DMS79 (cell line): ENCODE data around the gene SLC9A1.
"Not testable (repeated sequence)": the region's sequence is repeated elsewhere in the genome, so short reads cannot be mapped to it uniquely, and the experiment has no call there.

Experiments
- DNase-seq: peaks from one replicate; lab custom pipeline; 2025; lab: John Stamatoyannopoulos, UW

Gene SLC9A1

DNA sequence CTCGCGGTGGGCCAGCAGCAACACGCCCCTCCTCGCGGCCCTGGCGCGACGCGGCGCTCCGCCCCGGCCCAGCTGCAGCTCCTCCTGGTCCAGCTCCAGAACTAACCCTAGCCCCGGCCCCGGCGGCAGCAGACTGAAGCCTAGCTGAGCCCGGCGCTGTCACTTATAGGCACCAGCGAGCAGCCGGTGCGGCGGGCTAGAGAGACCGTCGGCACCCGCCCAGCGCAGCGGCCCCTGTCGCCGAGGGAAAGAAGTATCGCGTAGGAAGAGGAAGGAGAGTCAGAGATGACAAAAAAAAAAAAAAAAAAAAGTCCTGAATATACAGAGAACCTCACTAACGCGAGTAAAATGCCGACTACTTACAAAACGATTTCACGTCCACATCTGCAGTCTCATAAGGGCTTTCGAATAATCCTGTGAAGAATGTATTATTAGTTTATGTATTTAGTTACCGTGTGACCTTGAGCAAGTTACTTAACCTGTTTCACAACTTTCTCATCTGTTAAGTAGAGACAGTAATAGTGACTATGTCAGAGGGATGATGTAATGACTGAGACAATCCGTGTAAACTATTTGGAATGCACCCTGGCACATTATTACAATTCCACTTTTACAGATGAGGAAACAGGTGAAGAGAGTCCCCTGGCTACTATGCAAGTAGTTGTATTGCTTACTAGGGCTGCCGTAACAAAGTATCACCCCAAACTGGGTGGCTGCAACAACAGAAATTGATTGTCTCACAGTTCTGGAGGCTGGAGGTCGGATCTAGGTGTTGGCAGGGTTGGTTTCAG is at the start of gene SLC9A1:
Gene SLC9A1 (minus strand): TSS at position 135 of the 791 bp plus-strand sequence. CDS start 791 bp downstream, outside the sequence.
- DNase-seq = peak; percentile 74

- no peak for DNase-seq
Observed at GRCh38 chr1:27203946-27204345, 49.0 kb upstream of the SLC9A1 start.

GRCh38 chr1:27201295-27201694 is 46.4 kb upstream of the SLC9A1 start:
- DNase-seq = no peak

DNA sequence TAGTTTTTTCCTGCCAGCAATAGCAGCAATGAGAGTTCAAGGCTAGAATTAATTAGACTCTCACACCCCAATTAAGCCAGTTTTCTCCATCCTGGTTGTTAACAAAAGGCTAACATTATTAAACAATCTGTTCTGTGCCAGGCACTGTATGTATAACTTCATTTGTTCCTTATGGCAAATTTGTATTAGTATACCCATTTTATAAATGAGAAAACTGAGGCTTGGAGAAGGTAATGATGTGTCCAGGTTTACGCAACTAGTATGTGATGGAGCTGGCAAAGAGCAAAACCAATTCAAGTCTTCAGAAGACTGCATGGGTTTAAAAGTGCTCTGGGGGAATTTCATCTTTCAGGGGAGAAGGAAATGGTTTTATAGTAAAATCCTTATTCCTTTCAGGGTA is 38.3 kb upstream of the SLC9A1 start:
- no peak for DNase-seq

DNA sequence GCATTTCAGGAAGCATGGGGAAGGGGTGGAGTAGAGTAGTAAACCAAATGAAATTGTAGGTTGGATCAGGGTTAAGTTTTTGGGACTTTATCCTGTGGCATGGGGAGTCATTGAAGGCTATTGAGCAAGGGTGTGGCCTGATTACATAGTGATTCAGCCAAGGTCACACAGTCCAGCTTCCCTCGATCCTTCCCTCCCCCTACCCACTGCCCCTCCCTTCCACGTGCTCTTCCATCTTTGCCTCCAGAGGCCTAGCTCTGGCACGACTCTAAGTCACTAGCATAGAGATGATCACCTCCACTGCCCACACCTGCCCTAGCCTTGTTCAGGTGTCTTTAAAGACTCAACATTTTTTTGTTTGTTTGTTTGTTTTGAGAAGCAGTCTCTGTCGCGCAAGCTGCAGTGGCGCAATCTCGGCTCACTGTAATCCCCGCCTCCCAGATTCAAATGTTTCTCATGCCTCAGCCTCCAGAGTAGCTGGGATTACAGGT is 37.2 kb upstream of the SLC9A1 start:
- no peak for DNase-seq

- not testable (repeated sequence) for DNase-seq
Observed at GRCh38 chr1:27184665-27185064, 29.7 kb upstream of the SLC9A1 start.

DNA sequence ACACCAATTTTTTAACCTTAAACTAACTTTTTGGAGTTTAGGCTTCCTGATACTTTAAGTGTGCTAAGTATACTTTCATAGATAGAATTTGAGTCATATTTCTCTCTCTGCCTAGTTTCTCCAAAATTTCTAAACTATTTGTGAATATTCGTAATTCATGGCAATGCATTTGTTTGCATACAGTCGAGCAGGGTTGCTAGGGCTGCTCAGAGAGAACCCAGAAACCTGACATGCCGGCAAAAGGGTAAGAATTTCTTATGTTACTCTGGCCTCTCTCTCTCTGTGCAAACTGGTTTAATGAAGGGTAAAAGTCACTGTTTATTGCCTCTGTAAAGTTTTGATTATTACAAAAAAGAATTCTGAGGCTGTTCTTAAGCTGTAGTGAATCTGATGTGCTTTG is 25.1 kb upstream of the SLC9A1 start:
- no peak for DNase-seq

- no peak for DNase-seq
Observed at GRCh38 chr1:27179379-27179778, 24.5 kb upstream of the SLC9A1 start.

DNA sequence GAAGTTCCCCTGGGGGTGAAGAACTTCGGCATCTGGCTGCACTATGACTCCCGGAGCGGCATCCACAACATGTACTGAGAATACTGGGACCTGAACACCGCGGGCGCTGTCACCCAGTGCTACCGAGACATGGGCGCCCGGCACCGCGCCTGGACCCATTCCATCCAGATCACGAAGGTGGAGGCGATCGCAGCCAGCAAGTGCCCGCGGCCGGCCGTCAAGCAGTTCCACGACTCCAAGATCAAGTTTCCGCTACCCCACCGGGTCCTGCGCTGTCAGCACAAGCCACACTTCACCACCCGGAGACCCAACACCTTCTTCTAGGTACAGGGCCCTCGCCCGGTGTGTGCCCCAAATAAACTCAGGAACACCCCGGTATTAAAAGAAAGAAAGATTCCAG is 22.0 kb upstream of the SLC9A1 start:
- no peak for DNase-seq

DNA sequence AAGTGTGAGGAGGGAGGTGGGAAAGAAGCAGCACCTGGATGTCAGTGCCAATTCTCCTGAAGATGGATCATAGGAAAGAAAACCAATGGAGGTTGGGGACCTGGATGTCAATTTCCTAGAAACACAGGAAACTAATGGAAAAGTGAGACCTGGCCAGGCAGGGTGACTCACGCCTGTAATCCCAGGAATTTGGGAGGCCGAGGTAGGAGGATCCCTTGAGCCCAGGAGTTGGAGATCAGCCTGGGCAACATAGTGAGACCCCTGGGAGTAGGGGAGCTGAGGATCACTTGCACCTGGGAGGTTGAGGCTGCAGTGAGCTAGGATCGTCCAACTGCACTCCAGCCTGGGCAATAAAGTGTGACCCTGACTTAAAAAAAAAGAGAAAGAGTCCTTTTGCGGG is 21.4 kb upstream of the SLC9A1 start:
- DNase-seq = no peak

GRCh38 chr1:27172992-27173391 is 18.1 kb upstream of the SLC9A1 start:
- DNase-seq = not testable (repeated sequence)

GRCh38 chr1:27166929-27167328 is 12.0 kb upstream of the SLC9A1 start:
- no peak for DNase-seq

DNA sequence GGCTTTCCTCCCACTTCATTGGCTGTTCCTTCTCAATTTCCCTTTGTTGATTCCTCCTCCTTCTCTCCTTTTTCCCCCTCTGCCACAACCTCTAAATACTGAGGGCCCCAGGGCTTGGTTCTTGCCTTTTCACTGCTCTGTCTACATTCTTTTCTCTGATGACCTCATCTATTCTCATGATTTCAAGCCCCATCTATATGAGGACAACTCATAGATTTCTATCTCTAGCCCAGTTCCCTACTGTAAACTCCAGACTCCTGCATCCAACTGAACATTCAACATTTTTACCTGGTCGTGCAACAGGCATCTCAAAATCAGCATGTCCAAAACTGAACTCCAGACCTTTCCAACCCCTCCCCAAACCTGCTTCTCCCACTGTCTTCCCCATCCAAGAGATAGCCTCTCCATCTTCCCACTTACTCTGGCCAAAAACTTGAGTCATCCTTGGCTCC is 11.5 kb upstream of the SLC9A1 start:
- no peak for DNase-seq

DNA sequence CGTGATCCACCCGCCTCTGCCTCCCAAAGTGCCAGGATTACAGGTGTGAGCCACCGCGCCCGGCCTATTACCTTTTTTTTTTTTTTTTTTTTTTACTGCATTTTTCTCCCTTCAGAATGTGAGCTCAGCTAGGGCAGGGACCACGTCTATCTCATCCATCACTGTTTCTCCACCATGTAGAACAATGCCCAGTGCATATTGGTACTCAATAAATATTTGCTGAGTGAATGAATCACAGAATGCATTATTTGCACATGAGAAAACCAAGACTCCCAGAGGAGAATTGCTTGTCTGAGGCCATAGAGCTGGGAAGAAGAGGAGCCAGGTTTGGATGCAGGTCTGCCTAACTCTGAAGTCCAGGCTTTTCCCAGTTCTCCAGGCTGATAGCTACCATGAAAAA is 8.2 kb upstream of the SLC9A1 start:
- DNase-seq = no peak

- no peak for DNase-seq
Observed at GRCh38 chr1:27162090-27162489, 7.2 kb upstream of the SLC9A1 start.

DNA sequence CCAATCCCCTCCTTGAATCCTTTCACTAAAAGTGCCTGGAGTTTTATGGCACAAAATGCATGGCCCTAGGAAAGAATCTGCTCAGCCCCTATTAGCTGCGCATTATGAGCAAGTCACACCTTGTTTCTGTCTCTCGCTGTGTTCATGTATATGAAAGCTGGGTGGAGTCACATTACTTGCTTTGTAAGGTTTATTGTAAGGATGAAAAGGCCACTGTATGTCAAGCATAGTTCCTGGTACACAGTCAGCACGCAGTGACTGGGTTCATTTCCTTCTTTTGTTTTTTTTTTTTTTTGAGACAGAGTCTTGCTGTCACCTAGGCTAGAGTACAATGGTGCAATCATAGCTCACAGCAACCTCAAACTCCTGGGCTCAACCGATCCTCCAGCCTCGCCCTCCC is 6.7 kb upstream of the SLC9A1 start:
- no peak for DNase-seq

GRCh38 chr1:27157194-27157593 is 2.3 kb upstream of the SLC9A1 start:
- no peak for DNase-seq

- DNase-seq = no peak
Observed at GRCh38 chr1:27154469-27154990, 395 bp downstream of the SLC9A1 start.

DNA sequence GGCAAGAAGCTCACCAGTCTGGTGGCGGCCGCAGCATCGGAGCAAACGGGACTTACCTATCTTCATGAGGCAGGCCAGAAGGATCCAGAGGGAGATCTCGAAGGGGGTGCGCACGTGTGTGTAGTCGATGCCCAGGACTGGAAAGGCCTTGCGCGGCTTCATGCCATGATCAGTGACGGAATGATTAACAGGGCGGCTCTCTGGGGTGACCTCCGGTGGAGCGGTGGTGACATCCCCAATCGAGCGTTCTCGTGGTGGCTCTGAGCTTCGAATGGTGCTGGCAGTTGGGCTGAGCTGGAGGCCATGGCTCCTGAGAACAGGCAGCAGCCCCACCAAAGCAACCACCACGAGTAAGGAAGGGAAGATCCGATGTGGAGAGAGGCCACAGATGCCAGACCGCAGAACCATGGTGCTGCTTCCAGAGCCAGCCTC is 982 bp downstream of the SLC9A1 start:
- DNase-seq = no peak

DNA sequence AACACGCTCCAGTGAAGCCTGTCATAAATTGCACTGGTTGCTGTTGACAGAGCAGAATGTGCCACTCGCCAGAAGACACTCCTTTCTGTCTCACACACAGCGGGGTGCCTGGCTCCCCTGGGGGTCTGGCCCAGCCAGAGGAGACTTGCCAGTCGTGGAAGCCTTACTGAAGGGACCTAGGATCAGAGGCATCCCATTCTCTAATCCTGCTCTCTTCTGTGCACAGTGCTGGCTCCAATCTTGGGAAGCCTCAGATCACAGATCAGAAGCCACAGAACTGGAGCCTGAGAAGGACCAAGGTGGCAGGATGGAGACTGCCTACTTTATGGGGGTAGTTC is 1.4 kb downstream of the SLC9A1 start:
- DNase-seq = peak; percentile 2

DNA sequence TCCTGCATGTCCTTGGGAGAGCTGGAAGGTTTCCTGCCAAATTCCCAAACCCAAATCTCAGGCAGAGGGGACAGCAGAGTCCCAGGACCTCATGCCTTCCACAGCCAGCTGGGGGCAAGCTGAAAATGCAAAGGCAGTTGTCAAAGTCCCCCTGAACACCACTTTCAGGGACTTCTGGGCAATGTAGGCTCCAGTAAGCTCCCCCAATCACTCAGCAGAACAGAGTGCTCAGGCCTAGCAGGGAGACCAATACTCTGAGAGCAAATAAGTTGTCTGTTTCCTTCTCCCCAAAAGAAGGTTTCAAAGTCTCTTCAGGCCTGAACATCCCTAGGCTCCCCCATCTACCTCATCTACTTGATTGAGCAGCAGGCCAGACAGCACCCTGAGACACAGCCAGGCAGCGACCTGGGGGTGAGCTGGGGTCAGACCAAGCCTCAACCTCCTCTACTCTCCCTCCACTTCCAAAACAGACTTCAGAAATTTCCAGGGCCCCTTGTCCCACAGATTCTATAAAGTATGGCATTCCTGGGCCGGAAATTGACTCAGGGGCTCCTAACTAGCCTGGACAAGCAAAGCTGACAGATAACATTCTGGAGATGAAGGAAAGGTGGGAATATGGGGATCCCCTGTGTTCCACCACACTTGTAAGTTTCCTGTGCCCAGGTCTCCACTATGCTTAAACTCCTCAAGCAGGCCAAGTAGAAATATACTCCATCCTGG is 1.9 kb downstream of the SLC9A1 start:
- no peak for DNase-seq

DNA sequence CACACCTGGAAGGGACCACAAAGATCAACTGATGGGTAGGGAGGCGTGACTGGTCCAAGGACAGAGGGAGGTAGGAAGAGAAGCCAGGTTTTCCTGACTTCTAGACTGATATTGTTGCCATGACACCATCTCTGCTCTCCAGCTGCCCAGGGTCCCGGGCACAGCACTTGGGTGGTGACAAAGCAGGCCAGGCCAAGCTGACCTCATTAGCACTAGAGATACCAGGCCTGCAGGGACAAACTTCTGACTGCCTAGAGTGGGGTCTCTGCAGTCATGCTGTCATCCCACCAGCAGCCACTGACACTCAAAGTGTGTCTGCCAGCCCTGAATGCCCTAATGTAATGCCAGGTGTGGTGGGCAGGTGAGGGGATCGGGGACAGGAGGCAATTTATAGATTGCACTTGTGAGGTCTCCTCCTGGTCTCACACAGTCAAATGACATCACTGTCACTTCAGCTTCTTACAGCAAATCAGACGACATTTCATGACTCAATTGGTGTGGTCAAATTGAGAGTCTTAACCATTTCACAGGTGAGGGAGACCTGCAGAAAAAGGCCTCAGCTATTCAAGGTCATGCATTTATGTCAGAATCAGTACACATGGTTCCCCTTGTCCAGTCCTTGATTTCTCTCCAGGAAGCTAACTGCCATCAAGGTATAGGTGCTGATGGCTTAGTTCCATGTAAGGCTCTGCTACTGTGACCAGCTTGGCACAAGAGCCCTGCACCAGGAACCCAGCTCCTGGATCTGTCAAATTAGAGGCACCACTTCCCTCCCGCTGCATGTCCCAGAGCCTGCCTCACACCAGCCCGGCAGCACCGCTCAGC is 2.7 kb downstream of the SLC9A1 start:
- no peak for DNase-seq
